HTERT RPE-1 (cell line): Measurements from ENCODE around the gene TBX20.
"Not testable (repeated sequence)": the region's sequence is repeated elsewhere in the genome, so short reads cannot be mapped to it uniquely, and the experiment has no call there.

Experiments
- in situ Hi-C: fragments of 300-500 bp; cut with MboI; formaldehyde crosslinking; loops from 4 replicates; pipeline ENCODE4 v1.14.3; 2020; ENCODE audit warnings: low sequenced_read_pairs

TBX20 gene

GRCh38 chr7:35228496-35229051 lies 25.3 kb downstream of the TBX20 start:
- in situ Hi-C loops: not testable (repeated sequence)

GRCh38 chr7:35227438-35227837 lies 26.5 kb downstream of the TBX20 start:
- in situ Hi-C loops: not testable (repeated sequence)

- in situ Hi-C loops: not testable (repeated sequence)
Observed at GRCh38 chr7:35222445-35222844, 31.5 kb downstream of the TBX20 start.

GRCh38 chr7:35220176-35220575 lies 33.7 kb downstream of the TBX20 start:
- in situ Hi-C loops: not testable (repeated sequence)

GRCh38 chr7:35216033-35216432 lies 37.9 kb downstream of the TBX20 start:
- in situ Hi-C loops: not testable (repeated sequence)

- in situ Hi-C loops: not testable (repeated sequence)
Observed at GRCh38 chr7:35215063-35215462, 38.8 kb downstream of the TBX20 start.

GRCh38 chr7:35206924-35207323 lies 47.0 kb downstream of the TBX20 start:
- in situ Hi-C loops: not testable (repeated sequence)

- in situ Hi-C loops: not testable (repeated sequence)
Observed at GRCh38 chr7:35204850-35205249, 49.0 kb downstream of the TBX20 start.

GRCh38 chr7:35204031-35204430 lies 49.9 kb downstream of the TBX20 start:
- in situ Hi-C loops: not testable (repeated sequence)

GRCh38 chr7:35202353-35202752 lies 51.5 kb downstream of the TBX20 start:
- in situ Hi-C loops: not testable (repeated sequence)

GRCh38 chr7:35200170-35200569 lies 53.7 kb downstream of the TBX20 start:
- in situ Hi-C loops: not testable (repeated sequence)

- in situ Hi-C loops: not testable (repeated sequence)
Observed at GRCh38 chr7:35198370-35199140, 55.3 kb downstream of the TBX20 start.

- in situ Hi-C loops: not testable (repeated sequence)
Observed at GRCh38 chr7:35191571-35191970, 62.3 kb downstream of the TBX20 start.

GRCh38 chr7:35190146-35190773 lies 63.6 kb downstream of the TBX20 start:
- in situ Hi-C loops: not testable (repeated sequence)

GRCh38 chr7:35186751-35187150 lies 67.1 kb downstream of the TBX20 start:
- in situ Hi-C loops: not testable (repeated sequence)

- in situ Hi-C loops: no loop called here
Observed at GRCh38 chr7:35185908-35186731, 67.8 kb downstream of the TBX20 start.

- in situ Hi-C loops: not testable (repeated sequence)
Observed at GRCh38 chr7:35185578-35185907, 68.4 kb downstream of the TBX20 start.

- in situ Hi-C loops: not testable (repeated sequence)
Observed at GRCh38 chr7:35184961-35185360, 68.9 kb downstream of the TBX20 start.

- in situ Hi-C loops: not testable (repeated sequence)
Observed at GRCh38 chr7:35183873-35184503, 69.9 kb downstream of the TBX20 start.

- in situ Hi-C loops: not testable (repeated sequence)
Observed at GRCh38 chr7:35180665-35181064, 73.2 kb downstream of the TBX20 start.

- in situ Hi-C loops: not testable (repeated sequence)
Observed at GRCh38 chr7:35173176-35173575, 80.7 kb downstream of the TBX20 start.
